ENCODE results near the gene UCK2.
"Not testable (repeated sequence)": the region's sequence is repeated elsewhere in the genome, so short reads cannot be mapped to it uniquely, and the experiment has no call there.

Gene UCK2

GRCh38 chr1:165827268-165828102 is at the start of gene UCK2:
Gene UCK2 (plus strand): TSS chr1:165827614. CDS start chr1:165827834, 220 bp downstream.
- DNase-seq = peak; percentile 96

DNA sequence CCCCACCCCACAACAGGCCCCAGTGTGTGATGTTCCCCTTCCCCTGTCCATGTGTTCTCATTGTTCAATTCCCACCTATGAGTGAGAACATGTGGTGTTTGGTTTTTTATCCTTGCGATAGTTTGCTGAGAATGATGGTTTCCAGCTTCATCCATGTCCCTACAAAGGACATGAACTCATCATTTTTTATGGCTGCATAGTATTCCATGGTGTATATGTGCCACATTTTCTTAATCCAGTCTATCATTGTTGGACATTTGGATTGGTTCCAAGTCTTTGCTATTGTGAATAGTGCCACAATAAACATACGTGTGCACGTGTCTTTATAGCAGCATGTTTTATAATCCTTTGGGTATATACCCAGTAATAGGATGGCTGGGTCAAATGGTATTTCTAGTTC is 49.2 kb upstream of the UCK2 start:
- not testable (repeated sequence) for DNase-seq

DNA sequence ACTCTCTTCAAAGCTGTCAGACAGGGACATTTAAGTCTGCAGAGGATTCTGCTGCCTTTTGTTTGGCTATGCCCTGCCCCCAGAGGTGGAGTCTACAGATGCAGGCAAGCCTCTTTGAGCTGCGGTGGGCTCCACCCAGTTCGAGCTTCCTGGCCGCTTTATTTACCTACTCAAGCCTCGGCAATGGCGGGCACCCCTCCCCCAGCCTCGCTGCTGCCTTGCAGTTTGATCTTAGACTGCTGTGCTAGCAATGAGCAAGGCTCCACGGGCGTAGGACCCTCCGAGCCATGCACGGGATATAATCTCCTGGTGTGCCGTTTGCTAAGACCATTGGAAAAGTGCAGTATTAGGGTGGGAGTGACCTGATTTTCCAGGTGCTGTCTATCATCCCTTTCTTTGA is 43.9 kb upstream of the UCK2 start:
- not testable (repeated sequence) for DNase-seq

- DNase-seq = no peak
Observed at GRCh38 chr1:165787741-165788140, 39.7 kb upstream of the UCK2 start.

GRCh38 chr1:165793951-165794350 is 33.5 kb upstream of the UCK2 start:
- DNase-seq = no peak

- no peak for DNase-seq
Observed at GRCh38 chr1:165795894-165796293, 31.5 kb upstream of the UCK2 start.

DNA sequence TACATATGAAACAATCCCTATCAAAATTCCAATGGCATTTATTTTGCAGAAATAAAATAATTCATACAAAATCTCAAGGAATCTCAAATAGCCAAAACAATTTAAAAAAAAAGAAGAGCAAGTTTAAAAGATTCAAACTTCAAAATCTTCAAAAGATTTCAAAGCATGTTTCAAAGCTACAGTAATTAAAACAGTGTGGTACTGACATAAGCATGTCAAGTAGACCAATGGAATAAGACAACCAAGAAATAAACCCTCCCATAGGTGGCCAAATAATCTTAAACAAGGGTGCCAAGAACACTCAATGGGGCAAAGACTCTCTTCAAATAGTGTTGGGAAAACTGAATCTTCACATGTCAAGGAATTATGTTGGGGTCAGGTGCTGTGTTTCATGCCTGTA is 28.0 kb upstream of the UCK2 start:
- no peak for DNase-seq

DNA sequence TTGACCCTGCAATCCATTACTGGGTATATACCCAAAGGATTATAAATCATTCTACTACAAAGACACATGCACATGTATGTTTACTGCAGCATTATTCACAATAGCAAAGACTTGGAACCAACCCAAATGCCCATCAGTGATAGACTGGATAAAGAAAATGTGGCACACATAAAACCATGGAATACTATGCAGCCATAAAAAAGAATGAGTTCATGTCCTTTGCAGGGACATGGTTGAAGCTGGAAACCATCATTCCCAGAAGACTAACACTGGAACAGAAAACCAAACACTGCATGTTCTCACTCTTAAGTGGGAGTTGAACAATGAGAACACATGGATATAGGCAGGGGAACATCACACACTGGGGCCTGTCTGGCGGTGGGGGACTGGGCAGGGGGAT is 22.9 kb upstream of the UCK2 start:
- not testable (repeated sequence) for DNase-seq

DNA sequence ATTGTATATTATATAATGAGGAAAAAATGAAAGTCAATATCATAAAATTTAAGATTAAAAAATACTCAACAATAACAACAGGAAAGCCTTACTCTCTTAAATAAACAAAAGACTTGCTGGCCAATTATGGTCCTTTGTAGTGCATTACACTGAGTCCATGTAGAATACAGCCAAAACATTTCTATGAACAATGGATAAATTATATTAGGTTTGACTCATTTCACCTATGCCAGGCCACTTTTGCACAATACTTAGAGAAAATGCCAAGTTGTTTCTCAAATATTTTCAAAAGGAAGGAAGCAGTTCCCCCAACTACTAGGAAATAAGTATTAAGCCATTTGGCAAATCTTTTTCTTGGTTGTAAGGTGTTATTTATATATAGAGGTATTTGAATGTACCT is 19.8 kb upstream of the UCK2 start:
- no peak for DNase-seq

- no peak for DNase-seq
Observed at GRCh38 chr1:165815725-165816124, 11.7 kb upstream of the UCK2 start.

DNA sequence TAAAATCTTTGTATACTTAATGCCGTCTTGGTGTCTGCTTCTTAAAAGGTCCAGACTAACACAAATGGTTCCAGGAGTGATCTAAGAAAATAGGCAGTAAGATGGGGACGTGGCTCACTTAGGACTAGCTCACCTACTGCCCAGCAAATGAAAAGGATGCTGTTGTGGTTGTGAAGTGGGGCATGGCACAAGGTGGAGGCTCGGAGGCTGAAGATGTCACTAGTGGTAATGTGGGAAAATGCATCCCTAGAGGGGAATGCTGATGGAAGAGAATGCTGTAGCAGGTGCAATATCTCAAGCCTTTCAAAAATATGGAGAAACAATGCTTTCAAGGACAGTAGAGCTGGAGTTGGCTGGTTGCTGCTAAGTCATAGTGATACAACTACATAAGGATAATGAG is 11.3 kb upstream of the UCK2 start:
- DNase-seq = no peak

DNA sequence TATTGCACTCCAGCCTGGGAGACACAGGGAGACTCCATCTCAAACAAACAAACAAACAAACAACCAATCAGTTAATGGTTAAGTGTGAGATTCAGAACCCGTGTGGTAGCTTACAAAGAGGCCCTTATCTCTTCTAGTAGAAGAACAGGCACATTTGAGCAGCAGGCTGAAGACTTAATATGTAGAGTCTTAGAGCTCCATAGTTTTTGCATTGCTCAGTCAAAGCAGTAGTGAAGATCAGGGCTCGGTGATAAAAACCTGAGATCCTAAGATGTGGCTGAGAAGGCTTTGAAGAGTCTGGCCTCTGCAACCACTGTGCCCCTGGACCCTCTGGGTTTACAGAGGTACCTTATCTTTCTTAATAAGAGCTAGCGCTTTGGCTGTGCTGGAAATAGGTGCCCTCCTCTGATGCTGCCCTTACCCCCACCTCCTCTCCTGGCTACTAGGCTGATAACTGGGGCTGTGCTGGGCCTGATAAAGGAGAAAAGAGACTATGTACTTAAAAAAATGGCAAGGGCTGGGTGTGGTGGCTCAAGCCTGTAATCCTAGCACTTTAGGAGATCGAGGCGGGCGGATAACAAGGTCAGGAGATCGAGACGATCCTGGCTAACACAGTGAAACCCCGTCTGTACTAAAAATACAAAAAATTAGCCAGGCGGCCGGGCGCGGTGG is 10.5 kb upstream of the UCK2 start:
- DNase-seq = no peak

- DNase-seq = peak; percentile 69
Observed at GRCh38 chr1:165823552-165824268, 3.7 kb upstream of the UCK2 start.

DNA sequence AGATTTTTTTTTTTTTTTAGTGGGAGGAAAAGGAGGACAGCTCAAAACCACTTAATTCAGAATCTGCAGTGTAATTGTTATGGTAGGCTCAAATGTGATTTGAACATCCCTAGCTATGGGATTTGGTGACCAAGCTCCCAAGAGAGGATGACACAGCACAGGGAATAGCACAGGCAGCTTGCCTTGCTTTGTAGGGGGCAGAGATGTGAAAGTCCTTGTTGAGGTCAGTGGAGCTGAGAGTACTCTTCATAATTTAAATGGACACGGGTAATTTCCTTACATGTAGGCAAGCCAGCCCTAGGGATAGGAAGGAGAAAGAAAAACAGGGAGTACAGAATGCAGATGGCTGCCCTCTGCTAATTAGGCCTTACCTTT is 3.2 kb upstream of the UCK2 start:
- peak; percentile 50 for DNase-seq

- DNase-seq = no peak
Observed at GRCh38 chr1:165826565-165827267, 698 bp upstream of the UCK2 start.

GRCh38 chr1:165828103-165828668 is 772 bp downstream of the UCK2 start:
- DNase-seq = peak; percentile 91

DNA sequence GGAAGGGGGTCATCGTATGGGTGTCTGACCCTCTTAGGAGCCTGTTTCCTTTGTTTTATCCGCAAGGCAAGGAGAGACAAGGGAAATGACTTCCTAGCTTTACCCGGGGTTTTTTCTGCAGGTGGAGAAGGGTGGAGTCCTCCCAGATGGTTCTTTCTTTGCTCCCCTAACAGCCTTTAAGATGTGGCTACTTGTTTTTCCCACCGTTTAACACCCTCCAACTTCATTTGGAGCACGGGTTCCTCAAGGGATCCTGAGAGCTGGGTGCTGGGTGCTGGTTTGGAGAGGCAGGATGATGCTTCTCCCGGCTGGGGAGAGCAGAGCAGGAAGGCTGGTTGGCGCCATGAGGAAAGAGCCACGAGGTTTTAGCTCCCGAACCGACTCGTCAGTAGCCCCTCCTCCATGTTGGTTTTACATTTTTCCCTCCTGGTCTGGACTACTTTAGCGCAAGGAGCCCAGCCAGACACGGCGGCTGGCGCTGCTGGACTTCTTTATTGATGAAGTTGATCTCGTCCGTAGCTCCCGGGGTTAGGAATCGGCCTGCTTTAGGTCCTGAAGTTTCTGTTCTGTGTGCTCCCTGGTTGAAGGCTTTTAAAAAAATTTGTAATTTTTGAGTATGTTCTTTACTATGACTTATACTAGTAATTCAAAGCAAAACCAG is 1.4 kb downstream of the UCK2 start:
- DNase-seq = peak; percentile 96

DNA sequence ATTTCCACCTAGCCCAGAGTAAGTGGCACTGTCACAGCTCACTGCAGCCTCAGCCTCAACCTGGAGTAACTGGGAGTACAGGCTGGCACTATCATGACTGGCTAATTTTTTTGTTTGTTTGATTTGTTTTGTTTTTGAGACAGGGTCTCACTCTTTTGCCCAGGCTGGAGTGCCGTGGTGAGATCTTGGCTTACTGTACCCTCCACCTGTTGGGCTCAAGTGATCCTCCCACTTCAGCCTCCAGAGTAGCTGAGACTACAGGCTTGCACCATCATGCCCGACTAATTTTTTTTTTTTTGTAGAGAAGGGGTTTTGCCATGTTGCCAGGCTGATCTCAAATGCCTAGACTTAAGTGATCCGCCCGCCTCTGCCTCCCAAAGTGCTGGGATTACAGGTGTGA is 2.5 kb downstream of the UCK2 start:
- DNase-seq = no peak

DNA sequence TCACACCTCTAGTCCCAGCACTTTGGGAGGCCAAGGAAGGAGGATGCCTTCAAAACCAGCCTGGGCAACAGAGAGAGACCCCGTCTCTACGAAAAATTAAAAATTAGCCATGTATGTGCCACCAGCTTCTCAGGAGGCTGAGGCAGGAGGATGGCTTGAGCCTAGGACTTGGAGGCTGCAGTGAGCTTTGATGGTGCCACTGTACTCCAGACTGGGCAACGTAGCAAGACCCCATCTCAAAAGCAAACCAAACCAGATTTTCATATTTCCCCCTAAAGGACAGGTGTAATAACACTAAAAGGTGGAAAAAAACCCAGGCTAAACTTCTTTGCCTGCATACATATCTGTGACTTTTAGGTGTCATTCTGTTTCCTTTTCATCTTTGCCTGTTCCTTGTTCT is 3.7 kb downstream of the UCK2 start:
- DNase-seq = no peak

GRCh38 chr1:165832902-165833301 is 5.5 kb downstream of the UCK2 start:
- DNase-seq = no peak

GRCh38 chr1:165833358-165833757 is 5.9 kb downstream of the UCK2 start:
- no peak for DNase-seq

GRCh38 chr1:165834229-165834628 is 6.8 kb downstream of the UCK2 start:
- DNase-seq = no peak

Data from NCI-H526 treated with DMSO at 0.1 percent for 48 hours (cell line).